Hematopoietic multipotent progenitor cell treated with erythropoietin and hydrocortisone succinate and interleukin-3 and kit ligand, for 17 days (in vitro differentiated cells): ENCODE data around the gene MAP2K6.

Experiments
- DNase-seq: peaks from one replicate; pipeline ENCODE4 v3.0.0-alpha.2; 2015; ENCODE audit warnings: low spot score

The MAP2K6 gene

DNA sequence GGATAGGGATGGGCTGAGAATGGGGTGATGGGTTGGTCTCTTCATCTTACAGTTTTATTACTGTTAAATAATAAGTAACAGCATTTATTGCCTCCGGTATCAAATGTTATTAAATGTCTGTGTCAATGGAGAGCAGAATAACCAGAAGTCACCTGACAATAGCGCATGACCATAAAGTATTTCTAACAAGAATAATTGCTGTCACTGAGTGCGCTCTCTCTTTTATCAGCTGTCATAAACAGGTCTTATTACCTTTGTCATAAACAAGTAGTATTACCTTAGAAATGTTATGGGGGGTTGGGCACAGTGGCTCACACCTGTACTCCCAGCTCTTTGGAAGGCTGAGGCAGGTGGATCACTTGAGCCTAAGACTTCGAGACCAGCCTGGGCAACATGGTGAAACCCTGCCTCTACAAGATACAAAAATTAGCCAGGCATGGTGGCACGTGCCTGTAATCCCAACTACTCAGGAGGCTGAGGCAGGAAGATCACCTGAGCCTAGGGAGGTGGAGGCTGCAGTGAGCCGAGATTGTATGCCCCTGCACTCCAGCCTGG, 120.6 kb downstream of the MAP2K6 start:
- DNase-seq, result no peak

DNA sequence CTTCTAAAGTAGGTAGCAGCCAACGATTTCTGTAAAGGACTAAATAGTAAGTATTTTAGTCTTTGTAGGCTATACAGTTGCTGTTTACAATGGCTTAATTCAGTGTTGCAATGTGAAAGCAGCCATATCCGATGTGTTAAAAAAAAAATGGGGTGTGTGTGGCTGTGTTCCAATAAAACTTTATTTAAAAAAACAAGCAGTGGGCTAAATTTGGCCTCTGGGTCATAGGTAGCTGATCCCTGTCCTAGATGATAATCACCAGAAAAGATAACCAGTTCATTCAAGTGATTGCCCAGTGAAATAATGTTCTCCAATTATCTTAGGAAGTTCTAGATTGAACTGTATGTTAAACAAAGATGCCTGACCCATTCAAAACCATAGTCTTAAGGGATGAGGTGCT, 124.3 kb downstream of the MAP2K6 start:
- DNase-seq, result no peak

DNA sequence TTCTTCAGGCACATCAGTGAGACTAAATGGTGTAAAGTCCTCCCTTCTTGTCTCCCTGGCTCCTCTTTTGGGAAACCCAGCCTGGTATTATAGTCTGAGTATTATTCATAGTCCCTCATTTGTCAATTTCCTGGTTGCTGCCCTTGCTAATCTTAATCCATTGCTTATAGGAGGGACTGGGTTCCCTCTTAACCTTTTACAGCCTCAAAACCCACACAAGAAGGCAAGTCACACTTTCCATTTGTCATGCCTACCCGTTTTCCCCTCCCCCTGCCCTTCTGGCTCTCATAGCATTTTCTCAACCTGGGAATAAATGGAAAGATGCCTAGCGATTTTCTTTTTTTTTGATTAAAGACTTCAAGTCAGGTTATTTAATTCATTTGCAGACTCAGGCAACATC, 124.8 kb downstream of the MAP2K6 start:
- DNase-seq, result no peak

DNA sequence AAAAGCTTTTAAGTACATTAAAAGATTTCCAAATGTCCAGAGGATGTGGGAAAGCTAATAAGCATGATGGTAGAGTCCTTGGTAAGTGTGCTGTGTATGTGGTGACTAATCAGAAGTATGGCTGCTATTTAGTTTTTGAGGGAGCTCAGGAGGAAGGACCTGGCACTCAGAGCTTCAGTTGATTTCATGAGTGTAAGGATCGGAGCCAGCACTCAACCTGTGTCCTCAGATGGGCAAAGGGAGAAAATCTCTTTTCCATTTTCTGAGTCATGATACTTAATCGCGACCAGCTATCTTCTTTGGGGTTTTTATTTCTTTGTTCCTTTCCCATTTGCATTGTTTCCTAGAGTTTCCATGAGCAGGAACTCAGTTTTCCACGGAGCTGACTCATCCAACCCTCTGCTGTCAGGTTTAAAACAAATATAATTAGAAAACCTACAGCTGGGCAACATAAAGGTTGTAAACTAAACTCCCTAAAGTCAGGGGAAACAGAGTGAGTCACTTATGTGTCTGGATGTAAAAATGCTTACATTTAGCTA, 125.4 kb downstream of the MAP2K6 start:
- no peak for DNase-seq

DNA sequence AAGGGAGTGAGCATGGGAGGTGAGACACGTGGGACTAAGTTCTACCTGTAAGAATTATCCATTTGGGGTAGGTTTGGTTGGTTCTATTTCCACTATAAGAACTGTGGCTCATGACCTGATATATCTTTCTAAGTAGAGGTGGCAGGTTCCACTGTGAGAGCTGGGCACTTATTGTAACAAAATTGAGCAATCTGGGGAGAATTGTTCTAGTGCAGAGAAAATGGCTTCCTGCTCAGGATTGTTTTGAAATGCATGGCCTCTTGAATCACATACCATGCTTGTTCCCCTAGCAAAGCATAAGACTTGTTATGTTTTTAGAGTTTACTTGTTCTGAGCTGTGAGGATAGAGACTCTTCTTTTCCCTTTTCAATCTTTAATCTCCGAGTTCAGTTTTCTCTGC, 125.9 kb downstream of the MAP2K6 start:
- no peak for DNase-seq

DNA sequence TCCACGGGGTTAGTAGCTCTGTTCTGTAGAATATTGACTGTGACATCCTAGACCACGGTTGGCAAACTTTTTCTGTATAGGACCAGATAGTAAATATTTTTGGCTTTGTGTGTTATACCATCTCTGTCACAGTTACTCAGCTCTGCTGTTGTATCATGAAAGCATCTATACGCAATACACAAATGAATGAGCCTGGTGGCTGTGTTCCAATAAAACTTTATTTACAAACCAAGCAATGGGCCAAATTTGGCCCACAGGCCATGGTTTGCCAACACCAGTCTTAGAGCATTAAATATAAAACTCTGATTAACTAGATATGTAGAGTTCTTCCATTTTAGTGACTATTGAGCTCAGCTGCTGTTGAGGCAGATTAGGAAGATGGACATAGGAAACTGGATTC, 132.7 kb downstream of the MAP2K6 start:
- no peak for DNase-seq

DNA sequence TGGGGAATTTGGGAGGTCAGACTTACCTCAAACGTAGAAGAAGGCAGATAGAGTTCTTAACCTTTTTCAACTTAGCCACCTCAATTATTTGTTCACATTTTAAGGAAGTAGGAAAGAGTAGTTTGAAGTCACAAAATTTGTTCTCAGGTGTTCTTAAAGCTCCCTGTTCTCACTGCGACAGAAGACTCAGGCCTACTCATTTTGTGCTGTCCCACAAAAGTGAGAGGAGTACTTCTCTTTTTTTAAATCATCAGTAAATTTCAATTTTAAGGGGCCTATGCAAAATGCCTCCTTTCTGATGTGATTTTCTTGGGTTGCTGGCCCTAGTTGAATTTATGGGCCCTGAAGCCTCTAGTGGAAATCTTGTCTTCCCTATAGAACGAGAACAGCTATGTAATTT, 133.4 kb downstream of the MAP2K6 start:
- DNase-seq, result no peak

DNA sequence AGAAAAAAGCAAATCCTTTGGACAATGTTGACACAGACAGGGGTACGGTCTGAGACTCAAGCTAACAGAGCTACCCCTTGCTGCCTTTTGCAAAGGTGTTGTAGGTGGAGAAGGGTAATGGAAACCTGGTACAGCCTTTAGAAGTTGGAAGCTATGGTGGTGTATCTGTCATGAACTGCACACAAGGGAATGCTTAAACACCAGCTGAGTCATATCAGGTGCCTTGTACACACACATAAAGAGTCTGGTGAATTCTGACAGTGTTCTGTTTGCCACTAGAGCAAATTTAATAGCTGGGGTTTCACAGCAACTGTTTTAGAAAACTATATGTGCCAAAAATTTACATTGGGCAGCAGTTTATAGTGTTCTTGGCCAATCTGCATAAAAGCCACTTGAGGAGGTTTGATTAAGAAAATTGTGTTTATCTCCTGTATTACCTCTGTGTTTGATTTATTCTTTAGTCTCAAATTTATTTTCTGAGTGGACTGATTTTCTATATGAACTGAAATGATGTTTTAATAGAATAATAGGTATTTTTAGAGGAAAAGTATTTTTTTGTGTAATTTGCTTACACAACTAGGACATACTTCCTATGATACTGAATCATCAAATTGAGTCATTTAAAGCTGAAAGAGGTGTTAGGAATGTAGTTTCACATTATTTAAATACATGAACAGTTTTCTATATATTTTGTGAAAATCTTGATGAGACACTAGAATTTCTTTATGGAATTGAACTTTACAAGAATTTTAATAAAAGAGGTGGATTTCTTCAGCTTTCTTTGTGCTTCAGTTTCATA, 136.9 kb downstream of the MAP2K6 start:
- no peak for DNase-seq

DNA sequence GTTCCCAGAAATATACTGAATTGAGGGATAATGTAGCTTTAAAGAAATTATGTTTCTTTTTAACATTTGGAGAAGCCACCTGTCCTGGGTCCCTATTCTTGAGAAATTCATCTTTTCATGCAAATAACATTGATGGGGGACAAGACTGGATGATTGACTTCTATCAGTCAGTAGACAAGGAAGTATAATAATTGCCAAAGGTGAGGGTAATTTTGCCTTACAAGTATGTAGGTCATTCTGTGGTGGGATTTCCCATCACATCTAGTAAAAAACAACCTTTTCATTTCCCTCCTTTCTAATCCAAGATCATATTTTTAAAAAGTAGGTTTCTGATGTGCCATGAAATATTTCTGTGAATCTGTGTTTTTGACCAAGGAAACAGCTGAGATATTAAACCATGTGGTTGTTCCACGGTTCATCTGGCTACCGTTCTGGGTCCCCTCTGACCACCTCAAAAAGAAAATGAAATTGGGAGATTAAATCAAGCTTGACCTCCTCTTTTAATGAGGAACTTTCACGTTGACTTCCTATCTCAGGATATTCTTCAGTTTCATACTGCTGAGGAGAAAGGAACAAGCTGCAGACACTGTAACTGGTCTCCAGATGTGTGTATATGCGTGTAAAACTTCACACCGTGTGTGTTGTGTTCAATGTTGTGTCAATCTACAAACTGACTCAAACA, 138.6 kb downstream of the MAP2K6 start:
- DNase-seq, result no peak

DNA sequence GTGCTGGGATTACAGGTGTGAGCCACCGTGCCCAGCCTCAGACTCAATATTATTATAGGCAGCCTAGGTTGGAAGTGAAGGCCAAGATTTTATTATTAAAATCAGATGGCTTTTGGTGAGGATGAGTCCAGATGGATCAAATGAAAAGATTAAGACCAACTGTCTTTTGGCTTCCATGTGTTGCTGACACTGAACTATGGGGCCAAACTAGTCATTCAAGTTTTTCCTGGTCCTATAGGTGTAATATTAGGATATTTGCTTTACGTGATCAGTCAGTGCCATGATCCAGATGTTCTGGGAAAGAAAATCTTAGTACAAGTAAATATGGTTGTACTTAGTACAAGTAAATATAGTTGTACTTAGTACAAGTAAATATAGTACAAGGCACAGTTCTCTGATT, 140.6 kb downstream of the MAP2K6 start:
- no peak for DNase-seq

DNA sequence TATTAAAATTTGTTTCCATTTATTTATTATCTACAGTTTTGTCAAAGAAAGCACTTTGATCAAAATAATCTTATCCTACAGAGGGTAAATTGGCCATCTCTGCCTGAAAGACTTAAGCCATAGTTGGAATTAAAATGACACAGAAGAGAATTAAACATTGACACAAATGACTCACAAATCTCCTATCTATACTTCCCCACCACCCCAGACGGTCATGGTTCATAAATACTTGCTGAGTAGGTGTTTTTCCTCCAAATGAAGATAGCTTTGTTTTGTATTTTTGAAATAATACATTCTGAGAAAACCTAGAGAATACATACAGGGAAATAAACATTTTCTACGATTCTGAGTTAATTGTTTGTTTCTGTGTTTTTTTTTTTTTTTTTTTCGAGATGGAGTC, 142.8 kb downstream of the MAP2K6 start:
- DNase-seq, result no peak

DNA sequence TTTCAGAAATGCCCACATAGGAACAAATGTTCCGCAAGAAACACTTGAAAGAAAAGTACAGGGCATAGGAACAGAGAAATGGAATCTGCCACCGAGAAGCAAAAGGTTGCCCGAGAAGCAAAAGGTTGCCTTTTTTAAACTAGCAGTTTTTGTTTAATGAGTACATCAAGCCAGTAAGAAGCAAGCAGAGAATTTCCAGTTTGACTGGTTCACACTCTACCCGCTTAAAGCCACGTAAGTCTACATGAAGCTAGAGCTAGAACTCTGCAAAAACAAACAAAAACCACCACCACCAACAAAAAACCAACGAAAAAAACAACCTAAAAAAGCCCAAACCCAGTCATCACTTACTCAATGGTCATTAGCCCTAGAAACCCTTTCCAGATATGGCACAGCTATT, 144.3 kb downstream of the MAP2K6 start:
- no peak for DNase-seq

DNA sequence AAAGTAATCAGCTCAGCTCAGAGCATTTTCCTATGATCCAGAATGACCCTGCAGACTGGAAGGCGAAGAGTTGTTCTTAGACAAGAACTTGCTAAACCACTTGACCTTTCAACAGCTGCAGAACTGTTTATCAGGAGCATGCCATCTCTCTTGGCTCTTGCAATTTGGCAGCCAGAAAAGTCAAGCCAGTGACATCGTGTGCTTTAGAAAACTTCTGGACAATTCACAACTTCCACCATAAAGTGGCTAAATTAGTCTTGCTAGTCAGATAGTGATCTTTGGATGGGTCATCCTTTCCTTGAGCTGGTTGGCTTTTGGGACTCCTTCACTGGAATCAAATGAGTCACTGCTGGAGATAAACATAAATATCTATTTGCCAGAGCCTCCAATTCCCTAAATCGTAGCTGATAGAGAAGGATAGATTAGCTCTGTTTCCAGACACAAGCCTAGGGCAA, 146.5 kb downstream of the MAP2K6 start:
- DNase-seq, result no peak

DNA sequence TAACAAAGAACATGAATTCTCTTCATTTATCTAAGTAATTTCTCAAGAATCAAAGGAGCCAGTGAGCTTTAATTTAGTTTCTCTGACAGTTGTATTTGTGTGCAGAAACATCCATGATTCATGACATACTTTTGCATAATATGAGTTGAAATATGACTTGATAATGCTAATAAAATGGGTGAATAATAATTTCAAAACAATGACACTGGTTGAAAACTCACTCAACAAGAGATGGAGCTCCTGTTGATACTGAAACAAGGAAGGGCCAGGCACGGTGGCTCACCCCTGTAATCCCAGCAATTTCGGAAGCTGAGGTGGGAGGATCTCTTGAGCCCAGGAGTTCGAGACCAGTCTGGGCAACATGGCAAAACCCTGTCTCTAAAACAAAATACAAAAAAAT, 147.0 kb downstream of the MAP2K6 start:
- DNase-seq, result no peak

DNA sequence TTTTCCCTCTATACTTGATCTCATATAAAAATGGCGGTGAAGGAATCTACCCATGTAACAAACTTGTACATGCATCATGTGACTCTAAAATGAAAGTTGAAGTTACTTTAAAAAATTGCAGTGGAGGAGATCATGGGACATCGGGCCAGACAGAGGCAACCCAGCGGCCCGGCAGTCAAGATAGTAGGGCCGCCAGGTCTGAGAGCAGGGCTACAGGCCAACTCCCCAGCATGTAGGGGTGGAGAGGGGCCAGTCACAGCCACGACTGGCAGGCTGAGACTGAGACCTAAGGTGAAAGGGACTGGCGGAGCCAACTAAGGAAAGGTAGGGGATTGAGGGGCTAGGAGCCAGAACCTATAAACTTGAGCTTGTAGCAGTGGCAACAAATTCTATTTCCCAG, 150.9 kb downstream of the MAP2K6 start:
- DNase-seq, result no peak

DNA sequence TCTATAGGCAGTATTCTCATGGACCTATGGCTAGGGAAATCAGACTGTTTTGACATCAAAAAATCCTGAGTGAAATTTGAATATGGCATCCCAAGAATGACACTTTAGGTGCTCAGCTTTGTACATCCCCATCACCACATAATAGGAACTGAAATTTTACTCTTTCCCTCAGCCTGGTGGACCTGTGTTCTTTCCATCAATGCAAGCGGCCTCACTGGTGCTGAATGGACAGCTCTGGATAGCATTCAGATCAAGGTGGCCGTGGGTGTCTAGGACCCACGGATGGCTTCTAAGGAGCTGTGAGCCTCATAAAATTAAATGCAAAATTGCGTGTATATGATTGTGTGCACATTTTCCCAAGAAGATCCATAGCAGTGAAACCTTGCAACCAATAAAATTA, 152.6 kb downstream of the MAP2K6 start:
- DNase-seq, result no peak

DNA sequence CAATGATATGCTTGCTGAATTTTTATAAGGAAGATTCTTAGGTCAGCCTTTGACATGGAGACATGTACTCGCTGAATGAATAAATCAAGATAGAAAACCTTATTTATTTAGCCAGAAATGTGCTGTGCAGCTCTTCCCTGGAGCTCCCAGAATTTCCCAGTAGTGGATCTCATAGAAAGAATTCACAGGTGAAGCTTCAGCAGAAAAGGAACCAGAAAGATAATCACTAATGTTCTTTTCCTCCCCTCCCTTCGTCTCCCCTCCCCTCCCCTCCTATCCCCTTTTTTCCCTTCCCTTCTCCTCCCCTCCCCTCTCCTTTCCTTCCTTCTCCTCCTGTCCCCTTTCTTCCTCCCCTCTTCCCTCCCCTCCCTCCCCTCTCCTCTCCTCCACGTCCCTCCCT, 158.2 kb downstream of the MAP2K6 start:
- DNase-seq, result no peak

DNA sequence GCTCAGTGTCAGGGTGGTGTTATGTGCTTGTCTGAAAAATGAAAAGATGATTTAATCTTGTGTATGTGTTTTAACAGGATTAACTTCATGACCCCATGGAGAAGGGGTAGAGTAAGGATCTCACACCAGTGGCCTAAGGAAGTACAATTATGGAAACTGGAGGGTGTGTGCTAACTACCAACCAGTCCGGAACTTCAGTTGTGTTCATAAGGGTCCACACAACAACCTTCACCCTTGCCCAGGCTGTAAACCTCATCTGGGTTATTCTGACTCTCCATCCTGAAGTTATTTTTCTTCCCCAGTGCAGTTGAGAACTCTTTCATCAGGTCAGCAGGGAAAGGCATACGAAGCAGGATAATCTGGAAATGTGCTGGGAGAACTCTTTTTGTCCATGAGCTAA, 158.9 kb downstream of the MAP2K6 start:
- no peak for DNase-seq

DNA sequence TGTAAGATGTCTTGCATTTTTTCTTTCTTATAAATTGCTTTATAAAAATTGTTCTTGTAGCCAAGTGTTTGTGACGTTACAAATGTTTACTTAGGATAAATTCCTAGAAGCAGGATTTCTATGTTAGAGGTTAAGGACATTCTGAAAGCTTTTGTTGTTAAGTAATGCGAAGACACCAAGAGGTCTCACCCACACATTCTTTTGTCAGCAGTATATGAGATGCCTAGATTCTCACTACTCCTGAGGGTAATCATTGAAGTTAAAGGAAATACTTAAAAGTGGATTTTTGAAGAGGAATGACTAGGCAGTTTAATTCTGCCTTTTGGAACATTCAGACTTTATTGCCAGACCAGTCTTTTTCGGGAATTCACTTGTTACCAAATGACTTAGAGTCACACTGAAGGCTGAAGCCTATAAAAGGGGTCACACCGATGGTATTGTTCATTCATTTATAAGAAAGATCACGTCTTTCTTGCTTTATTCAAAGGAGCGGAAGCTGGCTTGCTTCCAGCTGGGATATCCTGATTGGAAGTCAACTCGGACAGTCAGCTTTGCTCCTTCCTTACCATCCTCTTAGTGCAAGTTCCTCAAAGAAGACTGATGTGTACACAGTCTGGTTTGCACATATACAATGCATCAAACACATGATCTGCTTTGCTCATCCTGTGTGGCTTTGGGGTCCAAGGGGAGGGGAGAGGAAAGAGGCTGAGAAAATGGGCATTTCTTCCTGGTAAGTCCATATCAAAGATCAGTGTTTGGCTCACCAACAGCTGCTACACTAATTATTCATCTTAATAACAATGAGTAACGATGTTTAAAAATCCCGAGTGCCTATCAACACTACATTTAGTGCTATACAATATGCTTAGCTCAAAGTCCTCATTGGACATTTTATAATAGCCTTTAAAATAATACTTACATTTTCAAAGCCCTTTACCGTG, 160.0 kb downstream of the MAP2K6 start:
- DNase-seq, result no peak

DNA sequence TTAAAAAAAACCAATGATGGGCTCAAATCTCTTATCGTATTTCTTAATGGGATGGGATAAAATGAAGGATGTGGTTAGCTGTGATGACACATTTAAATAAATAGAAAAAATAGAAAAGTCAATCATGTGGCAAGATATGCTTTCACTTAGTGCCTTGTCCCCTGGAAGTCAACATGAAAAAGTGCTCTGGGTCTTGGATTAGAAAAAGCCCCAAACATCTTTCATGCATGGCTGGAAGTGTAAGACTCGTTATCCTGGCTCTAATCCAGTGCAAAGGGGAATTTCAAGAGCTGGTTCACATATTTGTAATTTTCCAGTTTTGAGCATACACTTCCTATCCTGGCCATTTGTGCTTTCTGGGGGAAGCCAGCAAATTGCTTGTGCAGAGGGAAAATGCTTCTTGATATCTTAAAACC, 160.9 kb downstream of the MAP2K6 start:
- DNase-seq, result no peak

DNA sequence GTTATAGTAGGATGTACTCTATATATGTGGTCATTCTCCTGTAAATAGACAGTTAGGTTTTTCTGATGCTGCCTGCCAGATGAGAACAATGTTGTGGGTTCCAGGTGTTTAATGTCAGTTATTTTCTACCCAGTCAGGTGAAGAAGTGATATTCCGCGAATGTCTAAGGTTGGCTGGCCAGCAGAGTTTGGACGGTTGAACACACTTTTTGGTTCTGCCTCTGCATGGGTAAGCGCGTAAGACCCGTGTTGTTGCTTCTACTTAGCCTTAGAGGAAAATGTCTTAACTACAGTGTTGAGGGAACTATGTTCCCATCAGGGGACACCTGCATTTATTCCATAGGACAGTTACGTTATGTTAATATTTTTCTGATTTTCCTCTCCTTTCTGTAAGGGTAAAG, 162.6 kb downstream of the MAP2K6 start:
- no peak for DNase-seq

DNA sequence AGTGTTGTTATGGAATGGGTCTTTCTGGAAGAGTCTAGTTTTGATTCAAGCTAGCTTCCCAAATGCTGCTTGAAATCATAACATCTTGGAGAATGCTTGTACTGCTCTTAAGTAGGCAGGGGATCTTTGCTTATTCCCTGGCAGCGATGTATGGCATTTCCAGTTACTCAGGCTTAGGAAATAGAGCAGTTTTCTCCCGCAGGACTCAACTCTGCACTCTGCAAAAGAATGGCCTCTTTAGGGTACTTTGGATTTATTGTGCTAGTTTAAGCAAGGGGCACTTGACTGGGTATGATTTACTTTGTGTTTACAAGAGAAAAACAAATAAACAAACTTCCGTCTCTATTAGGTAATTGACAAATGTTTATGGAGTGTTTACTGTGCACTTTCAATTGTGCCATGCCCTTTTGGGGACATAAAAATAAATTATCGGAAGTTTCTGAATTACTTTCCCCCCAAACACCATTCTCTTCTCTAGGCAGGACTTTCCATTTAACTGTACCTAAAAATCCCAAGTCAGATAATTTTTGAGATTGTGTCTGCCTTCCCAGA, 164.0 kb downstream of the MAP2K6 start:
- DNase-seq, result no peak
